Activated T-helper 2 cell treated with anti-CD3 and anti-CD28 coated beads, Interferon-gamma antibody, Interleukin-2, Interleukin-4, amounts not matched to agents 10 μg/mL and 5 μg/mL and 100 μg/mL, durations not matched to agents 14 hours and 24 hours and 36 hours (primary cell): ENCODE data around the gene DDX1. TPM values are rescaled to one million over a fixed set of nuclear protein-coding genes. Genes with fewer than 3 reads are reported as not detected.
"Not testable (repeated sequence)": the region's sequence is repeated elsewhere in the genome, so short reads cannot be mapped to it uniquely, and the experiment has no call there.

Source experiments
- DNase-seq: peaks from one replicate; pipeline ENCODE4 v3.0.0; 2021; ENCODE audit warnings: low spot score
- H3K27ac Mint-ChIP-seq: one replicate; pipeline ENCODE4 v1.8.0; 2021; ENCODE audit warnings: mixed read lengths
- H3K27me3 Mint-ChIP-seq: one replicate; pipeline ENCODE4 v1.8.0; 2021; ENCODE audit warnings: low read depth, mixed read lengths
- H3K36me3 Mint-ChIP-seq: one replicate; pipeline ENCODE4 v1.8.0; 2021; ENCODE audit warnings: low read depth, mixed read lengths
- H3K4me1 Mint-ChIP-seq: one replicate; pipeline ENCODE4 v1.8.0; 2021; ENCODE audit warnings: low read depth, mixed read lengths
- H3K4me3 Mint-ChIP-seq: one replicate; pipeline ENCODE4 v1.8.0; 2021; ENCODE audit warnings: low read depth, mild to moderate bottlenecking, moderate library complexity, mixed read lengths
- H3K9me3 Mint-ChIP-seq: one replicate; pipeline ENCODE4 v1.8.0; 2021; ENCODE audit warnings: mixed read lengths
- intact Hi-C: fragments of 100-400 bp; cut with micrococcal nuclease; formaldehyde crosslinking; loops from one replicate; pipeline ENCODE4 v1.15.1; 2023
- total RNA-seq: library from RNA; stranded (reverse); gene quantifications from 2 replicates; pipeline ENCODE4 v1.2.3, GENCODE V29; 2022

Gene DDX1
- total RNA-seq, 1 donor from 2014 or later, result 111 TPM

- intact Hi-C loops, result no loop called here
- no peak overlapping the region for H3K4me3 Mint-ChIP-seq
- peaks cover 5% of the 10 kb centered on the region for H3K9me3 Mint-ChIP-seq
These were observed 83.2 kb downstream of the DDX1 start for GRCh38 chr2:15674637-15675455.

DNA sequence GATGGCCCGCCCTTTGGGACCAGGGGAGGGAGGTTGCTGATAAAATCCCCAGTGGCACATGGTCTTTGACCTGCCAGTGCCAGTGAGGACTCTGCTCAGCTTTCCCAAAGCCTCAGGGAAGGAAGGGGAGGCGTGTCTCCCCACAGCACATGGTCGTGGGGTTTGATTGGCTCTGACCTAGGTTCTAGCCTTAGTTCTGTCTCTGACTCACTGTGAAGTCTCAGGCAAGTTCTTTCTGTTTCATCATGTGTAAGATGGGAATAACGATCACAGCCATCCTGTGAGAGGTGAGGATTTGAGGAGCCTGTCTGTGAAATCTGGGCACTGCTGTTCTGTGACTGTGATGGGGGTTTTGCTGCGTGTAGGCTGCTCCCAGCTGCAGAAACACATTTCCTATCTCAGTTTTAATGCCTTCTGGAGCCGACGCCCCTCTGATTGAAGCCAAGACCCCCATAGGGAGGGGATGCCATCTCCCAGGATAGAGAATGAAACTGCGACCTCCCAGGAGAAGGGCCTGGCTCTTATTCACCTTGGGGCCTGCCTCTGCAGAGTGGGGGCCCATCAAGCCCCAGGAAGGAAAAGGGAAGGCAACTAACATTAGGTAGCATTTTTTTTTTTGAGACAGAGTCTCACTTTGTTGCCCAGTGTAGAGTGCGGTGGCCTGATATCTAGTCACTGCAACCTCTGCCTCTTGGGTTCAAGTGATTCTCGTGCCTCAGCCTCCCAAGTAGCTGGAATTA is 84.0 kb downstream of the DDX1 start:
- H3K27me3 Mint-ChIP-seq, result no peaks in the 10 kb centered on the region
- no peaks in the 10 kb centered on the region for H3K4me1 Mint-ChIP-seq
- DNase-seq, result no peak
- peaks cover 5% of the 10 kb centered on the region for H3K9me3 Mint-ChIP-seq
- H3K36me3 Mint-ChIP-seq, result no peaks in the 10 kb centered on the region
- no peak overlapping the region for H3K27ac Mint-ChIP-seq
- intact Hi-C loops, result no loop called here
- no peak overlapping the region for H3K4me3 Mint-ChIP-seq

More at GRCh38 chr2:15674637-15675455, 83.2 kb downstream of the DDX1 start:
- DNase-seq, result no peak
- Mint-ChIP-seq H3K4me1 (no peaks in the 10 kb centered on the region), H3K36me3 (no peaks in the 10 kb centered on the region), H3K27ac (no peak overlapping the region), H3K27me3 (no peaks in the 10 kb centered on the region)

- DNase-seq, result no peak
- intact Hi-C loops, result no loop called here
- H3K27me3 Mint-ChIP-seq, result no peaks in the 10 kb centered on the region
- no peak overlapping the region for H3K27ac Mint-ChIP-seq
- H3K4me3 Mint-ChIP-seq, result no peak overlapping the region
- no peaks in the 10 kb centered on the region for H3K4me1 Mint-ChIP-seq
- peaks cover 5% of the 10 kb centered on the region for H3K9me3 Mint-ChIP-seq
- H3K36me3 Mint-ChIP-seq, result no peaks in the 10 kb centered on the region
These were observed 85.6 kb downstream of the DDX1 start for GRCh38 chr2:15677141-15677843.

DNA sequence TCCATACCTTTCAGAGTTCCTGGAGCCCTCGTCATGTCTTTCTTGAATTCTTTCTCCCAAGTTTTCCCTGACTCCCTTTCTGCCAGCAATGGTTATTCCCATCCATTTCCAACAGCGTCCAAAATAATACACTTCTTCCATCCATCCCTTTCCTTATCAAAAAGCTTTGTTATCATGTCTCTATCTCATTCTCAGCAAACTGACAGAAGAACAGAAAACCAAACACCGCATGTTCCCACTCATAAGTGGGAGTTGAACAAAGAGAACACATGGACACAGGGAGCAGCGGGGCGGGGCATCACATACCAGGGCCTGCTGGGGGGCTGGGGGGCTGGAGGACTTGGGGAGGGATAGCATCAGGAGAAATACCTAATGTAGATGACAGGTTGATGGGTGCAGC is 86.7 kb downstream of the DDX1 start:
- Mint-ChIP-seq H3K4me1 (no peaks in the 10 kb centered on the region), H3K4me3 (no peak overlapping the region), H3K27ac (no peak overlapping the region), H3K27me3 (no peaks in the 10 kb centered on the region), H3K36me3 (no peaks in the 10 kb centered on the region), H3K9me3 (peaks cover 5% of the 10 kb centered on the region)
- intact Hi-C loops, result no loop called here
- DNase-seq, result no peak

- Mint-ChIP-seq H3K27me3 (no peaks in the 10 kb centered on the region), H3K9me3 (peaks cover 5% of the 10 kb centered on the region), H3K27ac (no peak overlapping the region), H3K36me3 (no peaks in the 10 kb centered on the region), H3K4me1 (no peaks in the 10 kb centered on the region), H3K4me3 (no peak overlapping the region)
- intact Hi-C loops, result no loop called here
- no peak for DNase-seq
These were observed 87.2 kb downstream of the DDX1 start for GRCh38 chr2:15678909-15679308.

DNA sequence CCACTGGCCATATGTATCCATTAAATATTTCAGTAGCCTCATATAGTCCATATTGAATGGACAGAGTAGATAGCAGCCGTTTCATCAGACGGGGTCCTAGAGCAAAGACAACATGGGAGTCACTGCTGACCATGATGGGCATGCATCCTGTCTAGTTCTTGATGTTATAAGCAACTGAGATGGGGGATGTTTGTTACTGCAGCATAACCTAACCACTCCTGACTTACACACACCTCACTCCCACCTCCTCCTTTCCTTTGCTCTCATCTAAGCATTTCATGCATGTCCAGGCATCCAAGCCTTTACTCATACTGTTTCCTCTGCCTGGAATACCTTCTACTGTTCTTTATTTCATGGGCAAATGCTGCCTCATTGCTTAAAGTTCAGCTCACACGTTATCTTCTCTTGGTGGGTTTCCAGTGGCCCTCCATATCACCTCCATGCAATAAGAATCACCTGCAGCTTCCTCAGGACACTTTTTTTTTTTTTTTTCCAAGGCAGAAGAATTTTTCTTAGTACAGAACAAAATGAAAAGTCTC is 87.8 kb downstream of the DDX1 start:
- H3K9me3 Mint-ChIP-seq, result peaks cover 5% of the 10 kb centered on the region
- no peak overlapping the region for H3K27ac Mint-ChIP-seq
- no peaks in the 10 kb centered on the region for H3K4me1 Mint-ChIP-seq
- no peaks in the 10 kb centered on the region for H3K27me3 Mint-ChIP-seq
- no peak overlapping the region for H3K4me3 Mint-ChIP-seq
- no peaks in the 10 kb centered on the region for H3K36me3 Mint-ChIP-seq
- intact Hi-C loops, result no loop called here
- DNase-seq, result no peak

- H3K4me3 Mint-ChIP-seq, H3K27ac Mint-ChIP-seq, H3K27me3 Mint-ChIP-seq, H3K9me3 Mint-ChIP-seq, H3K4me1 Mint-ChIP-seq, H3K36me3 Mint-ChIP-seq, intact Hi-C loops, DNase-seq: not testable (repeated sequence)
These were observed 88.5 kb downstream of the DDX1 start for GRCh38 chr2:15680132-15680531.

Other genes starting within 250 kb of the DDX1 start
- 37.2 and 38.7 TPM in 2 replicates for gene NBAS, start 30.5 kb upstream of the DDX1 start, total RNA-seq